B cell (primary cell): Measurements from ENCODE around the gene KIR2DL1. TPM values are rescaled to one million over a fixed set of nuclear protein-coding genes. Genes with fewer than 3 reads are reported as not detected.

ENCODE experiments used
- ATAC-seq: fragments of 200-7000 bp; cut with Tn5 transposase; one replicate; pipeline ENCODE4 v1.10.0; 2021; ENCODE audit warnings: low read depth, mild to moderate bottlenecking, moderate number of reproducible peaks, moderate library complexity
- CTCF ChIA-PET: fragments of 350-600 bp; sonication (Branson Sonifier 250); formaldehyde crosslinking; loops from one replicate; lab custom pipeline; 2021; ENCODE audit warnings: antibody characterized with exemption, inconsistent platforms; lab: Charles Lee
- POLR2A ChIA-PET: fragments of 350-600 bp; sonication (Branson Sonifier 250); formaldehyde crosslinking; loops from one replicate; lab custom pipeline; 2021; ENCODE audit warnings: antibody characterized with exemption; lab: Charles Lee
- DNase-seq: peaks from one replicate; pipeline ENCODE4 v3.0.0; 2013
- H2AFZ ChIP-seq: 2 replicates; pipeline ENCODE4 v1.6.1; 2012; ENCODE audit warnings: mild to moderate bottlenecking, low read depth, low read length; ENCODE audit not compliant: insufficient read depth, poor library complexity, severe bottlenecking
- H3K27ac ChIP-seq, 2 donors: 1 replicate in 1 of 2; 2 replicates in 1 of 2; pipeline ENCODE4 v1.5.1; 2012 to 2013; ENCODE audit warnings: low read length in 2 of 2, mild to moderate bottlenecking in 2 of 2, moderate library complexity in 1 of 2
- H3K27me3 ChIP-seq, 4 experiments: fragments of 200-600 bp in 1 of 4; sonication (generic) in 1 of 4; replicated peaks in 1 of 4; 1 replicate in 2 of 4; 2 replicates in 2 of 4; pipeline versions ENCODE4 v1.6.1 to v1.7.0; 2013 to 2016; ENCODE audit warnings: low read length in 3 of 4, mild to moderate bottlenecking in 2 of 4, mixed read lengths in 1 of 4, moderate library complexity in 1 of 4; ENCODE audit not compliant: insufficient read depth in 4 of 4, control insufficient read depth in 3 of 4; ENCODE audit errors: control extremely low read depth in 1 of 4
- H3K36me3 ChIP-seq, 2 experiments: replicated peaks in 1 of 2; 1 replicate in 1 of 2; 2 replicates in 1 of 2; pipeline versions ENCODE4 v1.6.1 to v1.7.1; 2013; ENCODE audit warnings: low read length in 1 of 2; ENCODE audit not compliant: insufficient read depth in 2 of 2, control insufficient read depth in 1 of 2; ENCODE audit errors: control extremely low read depth in 1 of 2, extremely low read depth in 1 of 2
- H3K4me1 ChIP-seq, 2 donors: fragments of 200-600 bp in 1 of 2; sonication (generic) in 1 of 2; 1 replicate in 1 of 2; 2 replicates in 1 of 2; pipeline versions ENCODE4 v1.5.1 to v1.6.1; 2013 to 2017; ENCODE audit warnings: low read length in 2 of 2; ENCODE audit not compliant: control insufficient read depth in 2 of 2, insufficient read depth in 2 of 2
- H3K4me2 ChIP-seq: replicated peaks from 2 replicates; pipeline ENCODE3; 2012; ENCODE audit warnings: mild to moderate bottlenecking, low read depth, low read length; ENCODE audit not compliant: poor library complexity, severe bottlenecking
- H3K4me3 ChIP-seq, 5 experiments: fragments of 200-600 bp in 1 of 5; sonication (generic) in 1 of 5; 1 replicate in 3 of 5; 2 replicates in 2 of 5; pipeline versions ENCODE4 v1.5.1 to v1.7.0; 2011 to 2016; ENCODE audit warnings: low read length in 4 of 5, mild to moderate bottlenecking in 4 of 5, low read depth in 2 of 5, control low read depth in 1 of 5, moderate library complexity in 1 of 5; ENCODE audit not compliant: insufficient read depth in 1 of 5; ENCODE audit errors: control extremely low read depth in 1 of 5, extremely low read depth in 1 of 5
- H3K79me2 ChIP-seq: fragments of 200-600 bp; sonication (generic); one replicate; pipeline ENCODE4 v1.6.0; 2016; ENCODE audit warnings: low read length; ENCODE audit not compliant: control insufficient read depth, insufficient read depth
- H3K9ac ChIP-seq: fragments of 200-600 bp; sonication (generic); 2 replicates; pipeline ENCODE4 v1.6.1; 2017; ENCODE audit warnings: mild to moderate bottlenecking, low read length, moderate library complexity
- H3K9me3 ChIP-seq, 3 donors: one replicate each; pipeline versions ENCODE4 v1.6.1 to v1.7.1; 2013; ENCODE audit warnings: low read length in 2 of 3; ENCODE audit not compliant: control insufficient read depth in 2 of 3, insufficient read depth in 1 of 3; ENCODE audit errors: control extremely low read depth in 1 of 3
- H4K20me1 ChIP-seq: 2 replicates; pipeline ENCODE4 v1.6.0; 2012; ENCODE audit warnings: mild to moderate bottlenecking, low read length; ENCODE audit not compliant: insufficient read depth, control insufficient read depth, poor library complexity, severe bottlenecking
- H3K27ac Mint-ChIP-seq: one replicate; pipeline ENCODE4 v1.8.0; 2021; ENCODE audit warnings: mixed read lengths
- H3K27me3 Mint-ChIP-seq: one replicate; pipeline ENCODE4 v1.8.0; 2021; ENCODE audit warnings: mixed read lengths
- H3K4me1 Mint-ChIP-seq: one replicate; pipeline ENCODE4 v1.8.0; 2021; ENCODE audit warnings: mixed read lengths
- H3K4me3 Mint-ChIP-seq: one replicate; pipeline ENCODE4 v1.8.0; 2021; ENCODE audit warnings: mixed read lengths
- H3K9me3 Mint-ChIP-seq: one replicate; pipeline ENCODE4 v1.8.0; 2022; ENCODE audit warnings: mixed read lengths; ENCODE audit not compliant: insufficient read depth
- CTCF ChIP-seq: fragments of 200-600 bp; IDR thresholded peaks from one replicate; pipeline ENCODE4 v1.8.0; 2022; ENCODE audit warnings: antibody characterized with exemption, mild to moderate bottlenecking
- EZH2 ChIP-seq: IDR thresholded peaks from 2 replicates; pipeline ENCODE4 v1.6.1; 2012; ENCODE audit warnings: borderline replicate concordance, low read depth, mild to moderate bottlenecking, moderate library complexity, low read length; ENCODE audit not compliant: insufficient read depth, poor library complexity, severe bottlenecking
- WGBS: methylation state at CpG from one replicate; pipeline ENCODE4 v1.1.5; 2013; ENCODE audit warnings: missing lambda C conversion rate; ENCODE audit not compliant: insufficient coverage; 5-methylcytosine and 5-hydroxymethylcytosine counted together
- intact Hi-C: fragments of 100-400 bp; cut with micrococcal nuclease; formaldehyde crosslinking; loops from one replicate; pipeline ENCODE4 v1.10.0; 2022
- polyA plus RNA-seq: library from polyadenylated mRNA; depleted of rRNA; stranded (reverse); fragments of >200 nt; gene quantifications from 2 replicates; pipeline ENCODE4 v1.2.3, GENCODE V29; 2012
- total RNA-seq, 2 donors: library from RNA; stranded (reverse); fragments of 120-200 nt in 1 of 2; gene quantifications; 1 replicate in 1 of 2; 2 replicates in 1 of 2; pipeline versions ENCODE4 v1.2.3 to v1.2.4, GENCODE V29; 2013 to 2022

KIR2DL1 gene
- total and polyA plus RNA-seq, 2 donors (not counting 1 experiment from before 2014, with no cell fraction given): 0.04 TPM; not detected in 1

- no peaks in the 10 kb centered on the region for H3K79me2 ChIP-seq
- Mint-ChIP-seq H3K27ac (no peak overlapping the region), H3K4me1 (no peaks in the 10 kb centered on the region), H3K4me3 (no peak overlapping the region), H3K9me3 (peaks cover 9% of the 10 kb centered on the region), H3K27me3 (peaks cover 10% of the 10 kb centered on the region)
- H3K9me3 ChIP-seq: peaks cover 0 to 15% (median 12%) of the 10 kb centered on the region in 3 donors
- H3K27me3 ChIP-seq: no peaks in the 10 kb centered on the region
- H3K4me2 ChIP-seq: no peak overlapping the region
- no peaks in the 10 kb centered on the region for H4K20me1 ChIP-seq
- no peak overlapping the region for H3K27ac ChIP-seq
- H3K9ac ChIP-seq: no peak overlapping the region
- TF ChIP-seq CTCF: no peak
- intact Hi-C loops: no loop called here
- no peak overlapping the region for H2AFZ ChIP-seq
- DNase-seq (no peak), ATAC-seq (no peak)
- CTCF ChIA-PET: no interaction called here
- POLR2A ChIA-PET: no interaction called here
- H3K4me1 ChIP-seq: no peaks in the 10 kb centered on the region
- WGBS: 52% methylated on average over 3 of the region's 3 CpGs
- H3K36me3 ChIP-seq: no peaks in the 10 kb centered on the region
- no peak overlapping the region for H3K4me3 ChIP-seq
These were observed 44.9 kb upstream of the KIR2DL1 start for GRCh38 chr19:54724644-54725043.

- Mint-ChIP-seq H3K27me3 (peaks cover 10% of the 10 kb centered on the region), H3K27ac (no peak overlapping the region), H3K9me3 (peaks cover 3% of the 10 kb centered on the region), H3K4me3 (no peak overlapping the region), H3K4me1 (no peaks in the 10 kb centered on the region)
- ChIA-PET CTCF (no interaction called here), POLR2A (no interaction called here)
- Histone ChIP-seq H3K27me3 (no peaks in the 10 kb centered on the region), H3K36me3 (no peaks in the 10 kb centered on the region), H3K4me2 (no peak overlapping the region), H3K4me1 (no peaks in the 10 kb centered on the region), H3K79me2 (no peaks in the 10 kb centered on the region), H2AFZ (no peak overlapping the region), H3K4me3 (no peak overlapping the region), H3K9me3 (peaks cover 0 to 15% (median 12%) of the 10 kb centered on the region in 3 donors), H3K9ac (no peak overlapping the region), H3K27ac (no peak overlapping the region), H4K20me1 (no peaks in the 10 kb centered on the region)
- DNase-seq (no peak), ATAC-seq (no peak)
- WGBS: 88% methylated on average over 3 of the region's 7 CpGs
- TF ChIP-seq CTCF (no peak), EZH2 (no peak)
- intact Hi-C loops: no loop called here
These were observed 44.3 kb upstream of the KIR2DL1 start for GRCh38 chr19:54725321-54725720.
